Islet of Langerhans (tissue), 1 donor: ENCODE data around the gene GABRP.

Experiments
- FAIRE-seq: peaks from one replicate; lab custom pipeline; 2011; peaks lifted over from hg19 to GRCh38; lab: Jason Lieb, UNC

GABRP gene

DNA sequence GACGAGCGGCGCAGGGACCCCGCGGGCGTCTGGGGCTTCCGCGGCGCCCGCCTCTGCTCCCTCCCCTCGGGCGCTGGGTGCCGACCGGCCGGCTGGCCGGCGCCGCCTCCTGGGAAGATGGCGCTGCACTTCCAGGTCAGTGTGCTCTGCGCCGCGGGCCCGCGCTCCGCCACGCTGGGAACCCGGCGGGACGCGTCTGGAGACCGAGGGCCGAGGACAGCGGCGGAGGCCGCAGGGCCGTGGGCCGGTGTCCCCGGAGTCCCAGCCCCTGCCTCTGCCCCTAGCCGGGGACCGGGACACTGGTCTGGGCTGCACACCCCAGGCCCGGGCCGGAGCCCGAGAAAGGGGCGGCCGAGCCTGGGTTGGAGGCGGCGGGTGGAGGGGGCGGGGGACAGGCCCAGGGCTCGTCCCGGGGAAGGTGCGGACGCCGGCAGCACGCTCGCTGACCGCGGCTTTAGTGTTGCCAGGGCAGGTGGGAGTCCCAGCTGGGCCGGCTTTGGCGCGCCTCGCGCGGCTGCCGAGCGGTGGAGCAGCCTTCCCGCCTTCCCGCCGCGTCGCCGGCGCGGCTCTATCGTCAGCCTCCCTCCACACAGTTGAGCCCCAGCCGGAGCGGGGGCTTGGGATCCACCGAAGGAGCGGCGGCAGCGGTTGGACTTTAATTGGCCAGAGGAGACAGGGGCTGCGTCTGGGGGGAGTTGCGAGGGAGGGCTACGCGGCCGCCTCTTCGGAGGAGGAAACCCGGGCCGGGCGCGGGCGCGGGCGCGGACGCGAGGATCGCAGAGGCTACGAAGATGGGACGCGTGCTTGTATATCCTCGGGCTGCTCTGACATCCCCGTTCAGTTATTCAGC lies 78.6 kb downstream of the GABRP start, which contains the start of gene RANBP17:
Gene RANBP17, plus strand, starts transcription at position 102 of the 850 bp plus-strand sequence.
- no peak for FAIRE-seq

DNA sequence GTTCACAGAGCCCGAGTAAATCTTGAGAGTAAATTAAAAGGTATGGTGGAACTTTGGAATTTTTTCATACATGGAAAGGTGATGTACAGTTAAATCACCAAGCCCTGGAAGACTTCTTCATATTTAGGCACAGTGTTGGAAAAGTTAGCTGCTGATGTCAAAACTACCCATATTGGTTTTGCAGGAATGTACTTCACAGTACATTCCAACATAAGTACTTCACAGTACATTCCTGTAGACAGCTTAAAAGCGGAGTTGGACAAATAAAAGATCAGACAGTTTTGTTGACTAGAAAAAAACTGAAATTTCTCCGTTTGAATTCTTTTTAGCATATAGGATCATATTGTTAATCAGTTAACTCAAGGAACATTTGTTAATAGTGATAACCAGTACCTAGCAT lies 80.1 kb downstream of the GABRP start:
- no peak for FAIRE-seq
